NT2/D1 (cell line): ENCODE data around the gene TMEM203.

ENCODE experiments used
- SUZ12 ChIP-seq: IDR thresholded peaks from 2 replicates; pipeline ENCODE4 v1.6.1; 2011; ENCODE audit not compliant: insufficient read length, insufficient read depth; ENCODE audit errors: extremely low read depth
- YY1 ChIP-seq: IDR thresholded peaks from 2 replicates; pipeline ENCODE4 v1.6.1; 2011; ENCODE audit not compliant: insufficient read length, insufficient read depth
- ZNF274 ChIP-seq: IDR thresholded peaks from 2 replicates; pipeline ENCODE4 v1.6.1; 2011; ENCODE audit warnings: mild to moderate bottlenecking, low read depth, low read length

DNA sequence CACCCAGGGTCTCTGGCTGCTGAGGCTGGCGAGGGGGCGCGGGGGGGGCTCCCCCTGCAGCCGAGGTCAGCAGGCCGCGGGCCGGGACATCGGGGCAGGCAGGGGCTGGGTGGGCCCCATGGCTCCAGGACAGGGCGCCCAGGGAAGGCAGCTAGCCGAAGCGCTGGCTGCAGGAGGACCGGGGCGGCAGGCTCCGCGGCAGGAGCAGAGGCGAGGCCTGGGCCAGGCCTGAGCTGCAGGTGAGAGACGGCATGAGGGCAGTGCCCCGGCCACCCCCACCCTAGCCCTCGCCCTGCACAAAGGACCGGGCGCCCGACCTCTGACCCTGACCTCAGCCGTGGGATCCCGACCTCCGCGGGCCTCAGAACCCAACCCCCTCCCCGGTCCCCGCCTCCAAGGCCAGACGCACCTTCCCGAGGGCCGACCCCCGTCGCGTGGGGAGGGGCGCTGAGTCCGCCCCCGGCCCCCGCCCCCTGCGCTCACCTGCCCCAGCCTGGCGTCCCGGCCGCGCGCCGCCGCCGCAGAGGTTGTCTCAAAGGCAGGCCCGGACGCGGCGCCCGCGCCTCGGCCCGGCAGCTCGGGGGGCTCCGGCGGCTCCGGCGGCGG lies 16.2 kb upstream of the TMEM203 start:
- no peak for TF ChIP-seq ZNF274
- TF ChIP-seq SUZ12 = no peak
- no peak for TF ChIP-seq YY1
